ENCODE results near the gene GFAP.

GRCh38 chr17:44902135-44902760 is 13.1 kb downstream of the GFAP start:
- no peak for TF ChIP-seq CTCF (IDR thresholded peaks at IDR 0.05)
- no peak for TF ChIP-seq POLR2AphosphoS5 (IDR thresholded peaks at IDR 0.05)
